Lung (tissue), 12 donors: Measurements from ENCODE around the gene DIAPH1. TPM values are rescaled to one million over a fixed set of nuclear protein-coding genes. Genes with fewer than 3 reads are reported as not detected.
A peak's percentile ranks its signal among the peaks of the same experiment; 100 is the strongest.

Experiments
- ATAC-seq: fragments of 200-7000 bp; cut with Tn5 transposase; one replicate; pipeline ENCODE4 v1.9.1; 2020; ENCODE audit warnings: moderate number of reproducible peaks; ENCODE audit not compliant: insufficient read depth, low FRiP score
- DNase-seq, 3 donors: peaks; one replicate each; pipeline ENCODE4 v3.0.0-alpha.2; 2013 to 2017
- H3K27ac ChIP-seq, 2 donors: one replicate each; pipeline ENCODE4 v1.5.1; 2013; ENCODE audit warnings: mild to moderate bottlenecking in 2 of 2, moderate library complexity in 2 of 2, control low read depth in 1 of 2, inconsistent platforms in 1 of 2, low read depth in 1 of 2, low read length in 1 of 2
- H3K27me3 ChIP-seq, 3 donors: one replicate each; pipeline ENCODE4 v1.5.1; 2013; ENCODE audit warnings: low read length in 2 of 3; ENCODE audit not compliant: control insufficient read depth in 3 of 3, insufficient read depth in 3 of 3
- H3K36me3 ChIP-seq, 4 donors: one replicate each; pipeline ENCODE4 v1.5.1; 2013; ENCODE audit warnings: low read length in 4 of 4, mild to moderate bottlenecking in 1 of 4, moderate library complexity in 1 of 4; ENCODE audit not compliant: control insufficient read depth in 4 of 4, insufficient read depth in 4 of 4
- H3K4me1 ChIP-seq, 5 donors: one replicate each; pipeline ENCODE4 v1.5.1; 2013; ENCODE audit warnings: low read length in 5 of 5, mild to moderate bottlenecking in 2 of 5, moderate library complexity in 1 of 5; ENCODE audit not compliant: control insufficient read depth in 5 of 5, insufficient read depth in 5 of 5
- H3K4me3 ChIP-seq: one replicate; pipeline ENCODE4 v1.5.1; 2013; ENCODE audit warnings: mild to moderate bottlenecking, control low read depth, moderate library complexity
- H3K9ac ChIP-seq, 2 donors: one replicate each; pipeline ENCODE4 v1.5.1; 2013; ENCODE audit warnings: low read length in 2 of 2, control low read depth in 1 of 2; ENCODE audit not compliant: insufficient read depth in 1 of 2
- H3K9me3 ChIP-seq, 4 donors: one replicate each; pipeline ENCODE4 v1.5.1; 2013; ENCODE audit warnings: low read length in 3 of 4, mild to moderate bottlenecking in 1 of 4, moderate library complexity in 1 of 4; ENCODE audit not compliant: control insufficient read depth in 4 of 4, insufficient read depth in 3 of 4
- WGBS, 2 donors: extraction: QIAGEN DNeasy Blood & Tissue Kit; methylation state at CpG; one replicate each; pipeline ENCODE4 v1.1.7; 2013; 5-methylcytosine and 5-hydroxymethylcytosine counted together
- polyA plus RNA-seq, 2 donors: library from polyadenylated mRNA; stranded (reverse); fragments of 200-250 nt; gene quantifications; one replicate each; pipeline ENCODE4 v1.2.1, GENCODE V29; 2013
- total RNA-seq, 2 donors: library from RNA; depleted of rRNA in 1 of 2; stranded (reverse); fragments of >200 nt in 1 of 2; gene quantifications; one replicate each; pipeline ENCODE4 v1.2.1, GENCODE V29; 2014 to 2021
- TF ChIP-seq, protein P1 (sequence below): IDR thresholded peaks from 2 replicates; pipeline ENCODE4 v1.5.1; 2012; ENCODE audit warnings: mild to moderate bottlenecking; ENCODE audit errors: control extremely low read depth, extremely low read depth
- donor health status: control.
- donor health status: control.
- donor health status: Bipolar disorder and iron deficiency.
- donor health status: healthy.
- donor health status: DM: yes; HTN: yes; CAD: no.

Gene DIAPH1
- total and polyA plus RNA-seq, 4 donors: 41.7 to 151 (median 64.4) TPM

DNA sequence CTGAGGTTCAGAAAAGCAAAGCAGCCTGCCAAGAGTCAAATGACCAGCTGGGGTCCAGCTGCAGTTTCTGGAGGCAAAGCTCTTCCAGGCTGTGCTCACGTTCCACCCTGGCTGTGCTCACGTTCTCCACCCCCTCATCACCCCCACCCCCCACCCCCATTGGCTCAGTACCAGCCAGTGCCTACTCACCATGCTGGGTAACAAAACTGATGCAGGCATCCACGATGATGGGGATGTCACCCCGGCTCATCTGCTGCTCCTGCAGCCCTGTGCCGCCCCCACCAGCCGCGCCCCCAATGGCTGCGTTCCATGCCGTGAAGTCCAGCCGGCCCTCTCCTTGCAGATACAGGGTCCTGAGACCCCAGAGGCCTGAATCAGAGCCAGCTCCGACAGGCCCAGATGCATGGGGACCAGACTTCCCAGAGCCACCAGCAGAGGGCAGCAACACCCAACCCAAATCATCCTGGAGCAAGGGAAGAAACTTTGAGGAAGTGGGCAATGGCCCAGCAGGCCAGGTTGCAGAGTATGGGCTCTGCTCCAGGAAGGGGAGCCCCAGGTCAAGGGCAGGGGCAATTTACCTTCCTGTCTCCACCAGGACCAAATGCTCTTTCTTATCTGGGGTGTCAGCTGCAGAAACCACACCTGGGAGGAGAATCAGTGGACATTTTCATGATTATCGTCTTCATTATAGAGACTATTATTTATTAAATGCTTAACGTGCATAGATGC, 46.1 kb upstream of the DIAPH1 start:
- Histone ChIP-seq H3K4me1 (no peaks in the 10 kb centered on the region), H3K36me3 (peaks cover 0 to 20% (median 17%) of the 10 kb centered on the region in 4 donors), H3K27ac (no peak overlapping the region), H3K27me3 (no peaks in the 10 kb centered on the region), H3K9me3 (no peaks in the 10 kb centered on the region), H3K9ac (peak overlapping the region in 1 of 2 donors; percentile 38), H3K4me3 (no peak overlapping the region)
- WGBS, 2 donors: 36 to 38% methylated on average over 13 of the region's 13 CpGs
- ATAC-seq: peak; percentile 88
- TF ChIP-seq, protein P1, sequence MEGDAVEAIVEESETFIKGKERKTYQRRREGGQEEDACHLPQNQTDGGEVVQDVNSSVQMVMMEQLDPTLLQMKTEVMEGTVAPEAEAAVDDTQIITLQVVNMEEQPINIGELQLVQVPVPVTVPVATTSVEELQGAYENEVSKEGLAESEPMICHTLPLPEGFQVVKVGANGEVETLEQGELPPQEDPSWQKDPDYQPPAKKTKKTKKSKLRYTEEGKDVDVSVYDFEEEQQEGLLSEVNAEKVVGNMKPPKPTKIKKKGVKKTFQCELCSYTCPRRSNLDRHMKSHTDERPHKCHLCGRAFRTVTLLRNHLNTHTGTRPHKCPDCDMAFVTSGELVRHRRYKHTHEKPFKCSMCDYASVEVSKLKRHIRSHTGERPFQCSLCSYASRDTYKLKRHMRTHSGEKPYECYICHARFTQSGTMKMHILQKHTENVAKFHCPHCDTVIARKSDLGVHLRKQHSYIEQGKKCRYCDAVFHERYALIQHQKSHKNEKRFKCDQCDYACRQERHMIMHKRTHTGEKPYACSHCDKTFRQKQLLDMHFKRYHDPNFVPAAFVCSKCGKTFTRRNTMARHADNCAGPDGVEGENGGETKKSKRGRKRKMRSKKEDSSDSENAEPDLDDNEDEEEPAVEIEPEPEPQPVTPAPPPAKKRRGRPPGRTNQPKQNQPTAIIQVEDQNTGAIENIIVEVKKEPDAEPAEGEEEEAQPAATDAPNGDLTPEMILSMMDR: peak; percentile 63
- peak; percentile 77 to 84 (median 82) for DNase-seq

DNA sequence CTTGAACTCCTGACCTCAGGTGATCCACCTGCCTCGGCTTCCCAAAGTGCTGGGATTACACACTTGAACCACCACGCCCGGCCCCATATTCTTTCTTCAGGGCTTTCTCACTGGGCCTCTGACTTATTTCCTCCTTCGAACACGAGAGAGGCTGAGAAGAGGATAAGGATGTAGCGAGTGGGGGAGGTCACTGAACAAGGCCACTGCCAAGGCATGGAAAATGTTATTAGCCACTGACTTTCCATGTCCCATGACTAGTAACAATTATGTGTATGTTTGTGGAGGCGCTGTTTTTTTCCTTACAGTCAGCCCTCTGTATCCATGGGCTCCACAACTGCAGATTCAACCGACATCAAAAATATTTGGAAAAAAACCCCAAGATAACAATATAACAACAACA, 44.7 kb upstream of the DIAPH1 start:
- Histone ChIP-seq H3K4me1 (no peaks in the 10 kb centered on the region), H3K4me3 (no peak overlapping the region), H3K9me3 (no peaks in the 10 kb centered on the region), H3K27ac (no peak overlapping the region), H3K9ac (no peak overlapping the region), H3K27me3 (no peaks in the 10 kb centered on the region), H3K36me3 (peaks cover 0 to 22% (median 17%) of the 10 kb centered on the region in 4 donors)
- TF ChIP-seq, protein P1: no peak
- ATAC-seq: no peak
- WGBS, 2 donors: 86 to 88% methylated on average over 8 of the region's 8 CpGs
- DNase-seq: no peak

DNA sequence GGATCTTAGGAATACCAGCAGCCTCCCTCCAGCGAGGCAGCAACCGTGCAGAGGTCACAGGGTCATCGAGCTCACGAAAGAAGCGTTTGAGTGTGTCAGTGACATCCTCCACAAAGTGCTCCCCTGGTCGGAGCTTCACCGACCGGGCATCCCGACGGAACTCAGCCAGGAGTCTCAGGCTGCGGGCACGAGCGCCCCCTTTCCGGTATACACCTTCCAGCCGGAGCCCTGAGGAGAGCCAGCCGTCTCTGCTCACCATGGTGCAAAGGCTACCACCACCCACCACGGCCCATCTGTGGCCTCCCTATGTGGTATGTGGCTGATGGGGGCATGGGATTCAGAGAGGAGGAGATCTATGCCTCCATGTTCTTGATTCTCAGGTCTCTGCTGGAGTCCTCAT, 43.2 kb upstream of the DIAPH1 start:
- DNase-seq (no peak), ATAC-seq (no peak)
- no peaks in the 10 kb centered on the region for H3K9me3 ChIP-seq
- TF ChIP-seq, protein P1: no peak
- no peaks in the 10 kb centered on the region for H3K4me1 ChIP-seq
- no peaks in the 10 kb centered on the region for H3K27me3 ChIP-seq
- H3K9ac ChIP-seq: no peak overlapping the region
- peaks cover 0 to 31% (median 27%) of the 10 kb centered on the region in 4 donors for H3K36me3 ChIP-seq
- WGBS, 2 donors: 86 to 92% methylated on average over 17 of the region's 17 CpGs
- H3K27ac ChIP-seq: no peak overlapping the region
- H3K4me3 ChIP-seq: no peak overlapping the region
